HG02763 (cell line): Measurements from ENCODE around the gene HDAC7.

Experiments used
- ATAC-seq: cut with Tn5 transposase; IDR thresholded peaks from one replicate; pipeline ENCODE4 v1.9.1; 2021; ENCODE audit warnings: mild to moderate bottlenecking, moderate library complexity; ENCODE audit not compliant: unreplicated experiment

HDAC7 gene

GRCh38 chr12:47750229-47750798 is 69.4 kb downstream of the HDAC7 start:
- ATAC-seq: no peak

GRCh38 chr12:47748899-47749298 is 70.8 kb downstream of the HDAC7 start:
- no peak for ATAC-seq

- ATAC-seq: no peak
Observed at GRCh38 chr12:47748507-47748828, 71.2 kb downstream of the HDAC7 start.

- ATAC-seq: no peak
Observed at GRCh38 chr12:47747596-47748506, 71.9 kb downstream of the HDAC7 start.

GRCh38 chr12:47747126-47747525 is 72.6 kb downstream of the HDAC7 start:
- no peak for ATAC-seq

GRCh38 chr12:47746523-47746922 is 73.2 kb downstream of the HDAC7 start:
- ATAC-seq: no peak

- no peak for ATAC-seq
Observed at GRCh38 chr12:47746073-47746472, 73.6 kb downstream of the HDAC7 start.

GRCh38 chr12:47745485-47746041 is 74.1 kb downstream of the HDAC7 start:
- no peak for ATAC-seq

- no peak for ATAC-seq
Observed at GRCh38 chr12:47744778-47745436, 74.8 kb downstream of the HDAC7 start.

GRCh38 chr12:47744005-47744651 is 75.6 kb downstream of the HDAC7 start:
- ATAC-seq: no peak

- ATAC-seq: no peak
Observed at GRCh38 chr12:47743311-47743860, 76.3 kb downstream of the HDAC7 start.

- ATAC-seq: no peak
Observed at GRCh38 chr12:47742253-47742825, 77.4 kb downstream of the HDAC7 start.

GRCh38 chr12:47741340-47741703 is 78.4 kb downstream of the HDAC7 start:
- peak; percentile 28 for ATAC-seq

GRCh38 chr12:47740606-47741339 is 78.9 kb downstream of the HDAC7 start:
- ATAC-seq: peak; percentile 29

GRCh38 chr12:47739979-47740378 is 79.7 kb downstream of the HDAC7 start:
- ATAC-seq: peak; percentile 66

- ATAC-seq: no peak
Observed at GRCh38 chr12:47739297-47739696, 80.4 kb downstream of the HDAC7 start.

GRCh38 chr12:47737936-47738594 is 81.6 kb downstream of the HDAC7 start:
- no peak for ATAC-seq

GRCh38 chr12:47736877-47737676 is 82.6 kb downstream of the HDAC7 start:
- no peak for ATAC-seq

- no peak for ATAC-seq
Observed at GRCh38 chr12:47736216-47736615, 83.5 kb downstream of the HDAC7 start.
